COLO668 (cell line): ENCODE data around the gene CLDN19.
"Not testable (repeated sequence)": the region's sequence is repeated elsewhere in the genome, so short reads cannot be mapped to it uniquely, and the experiment has no call there.

ENCODE experiments used
- DNase-seq: peaks from one replicate; lab custom pipeline; 2025; ENCODE audit not compliant: unreplicated experiment; lab: John Stamatoyannopoulos, UW

CLDN19 gene

GRCh38 chr1:42740851-42741580, 980 bp upstream of the CLDN19 start:
- DNase-seq, result no peak

- DNase-seq, result no peak
Measured at GRCh38 chr1:42738678-42739226, 1.3 kb downstream of the CLDN19 start.

- DNase-seq, result no peak
Measured at GRCh38 chr1:42737986-42738677, 1.9 kb downstream of the CLDN19 start.

GRCh38 chr1:42737257-42737656, 2.8 kb downstream of the CLDN19 start:
- peak; percentile 40 for DNase-seq

- DNase-seq, result no peak
Measured at GRCh38 chr1:42736571-42737200, 3.4 kb downstream of the CLDN19 start.

GRCh38 chr1:42736152-42736551, 3.9 kb downstream of the CLDN19 start:
- DNase-seq, result peak; percentile 42

- no peak for DNase-seq
Measured at GRCh38 chr1:42735477-42736105, 4.4 kb downstream of the CLDN19 start.

GRCh38 chr1:42735056-42735455, 5.0 kb downstream of the CLDN19 start:
- no peak for DNase-seq

- DNase-seq, result no peak
Measured at GRCh38 chr1:42734201-42735035, 5.6 kb downstream of the CLDN19 start.

GRCh38 chr1:42733415-42734200, 6.4 kb downstream of the CLDN19 start:
- no peak for DNase-seq

- DNase-seq, result no peak
Measured at GRCh38 chr1:42732126-42732680, 7.8 kb downstream of the CLDN19 start.

GRCh38 chr1:42731585-42731984, 8.5 kb downstream of the CLDN19 start:
- no peak for DNase-seq

- peak; percentile 66 for DNase-seq
Measured at GRCh38 chr1:42730988-42731387, 9.0 kb downstream of the CLDN19 start.

- no peak for DNase-seq
Measured at GRCh38 chr1:42730002-42730401, 10.0 kb downstream of the CLDN19 start.

GRCh38 chr1:42725820-42726219, 14.2 kb downstream of the CLDN19 start:
- not testable (repeated sequence) for DNase-seq

GRCh38 chr1:42723511-42723910, 16.5 kb downstream of the CLDN19 start:
- no peak for DNase-seq

GRCh38 chr1:42722403-42722802, 17.6 kb downstream of the CLDN19 start:
- DNase-seq, result not testable (repeated sequence)

GRCh38 chr1:42721926-42722325, 18.1 kb downstream of the CLDN19 start:
- no peak for DNase-seq

GRCh38 chr1:42720868-42721267, 19.2 kb downstream of the CLDN19 start:
- DNase-seq, result peak; percentile 84
